Left lung (tissue), 10 donors: Measurements from ENCODE around the gene PABPN1L. TPM values are rescaled to one million over a fixed set of nuclear protein-coding genes. Genes with fewer than 3 reads are reported as not detected.

Source experiments
- ATAC-seq: fragments of 200-7000 bp; cut with Tn5 transposase; one replicate; pipeline ENCODE4 v1.9.1; 2020; ENCODE audit warnings: moderate library complexity
- DNase-seq, 4 donors: peaks; one replicate each; pipeline ENCODE4 v3.0.0-alpha.2; 2013 to 2020
- H3K27ac ChIP-seq, 2 donors: fragments of 200-600 bp; sonication (generic) in 1 of 2; one replicate each; pipeline versions ENCODE4 v1.5.0 to v1.8.0; 2020 to 2021
- H3K27me3 ChIP-seq, 2 donors: fragments of 200-600 bp; sonication (generic) in 1 of 2; one replicate each; pipeline versions ENCODE4 v1.5.0 to v1.8.0; 2020 to 2021
- H3K36me3 ChIP-seq, 2 donors: fragments of 200-600 bp; sonication (generic) in 1 of 2; one replicate each; pipeline versions ENCODE4 v1.5.0 to v1.8.0; 2020 to 2021
- H3K4me1 ChIP-seq, 2 donors: fragments of 200-600 bp; one replicate each; pipeline ENCODE4 v1.8.0; 2021
- H3K4me3 ChIP-seq, 2 donors: fragments of 200-600 bp; sonication (generic) in 1 of 2; one replicate each; pipeline versions ENCODE4 v1.5.0 to v1.8.0; 2020 to 2021; ENCODE audit warnings: mild to moderate bottlenecking in 1 of 2
- H3K9me3 ChIP-seq, 2 donors: fragments of 200-600 bp; sonication (generic) in 1 of 2; one replicate each; pipeline versions ENCODE4 v1.5.0 to v1.8.0; 2020 to 2021
- CTCF ChIP-seq, 2 donors: fragments of 200-600 bp; sonication (generic) in 1 of 2; IDR thresholded peaks; one replicate each; pipeline versions ENCODE4 v1.5.0 to v1.8.0; 2021; ENCODE audit warnings: antibody characterized with exemption in 2 of 2
- intact Hi-C, 2 donors: fragments of 100-400 bp; cut with DNase I; formaldehyde crosslinking; loops; one replicate each; pipeline versions ENCODE4 v1.11.2 to v1.14.2; 2022
- polyA plus RNA-seq, 6 donors: library from polyadenylated mRNA; unstranded; fragments of 120-200 nt; gene quantifications; one replicate each; pipeline ENCODE4 v1.2.1, GENCODE V29; 2013; ENCODE audit not compliant: insufficient read length in 6 of 6
- total RNA-seq, 2 donors: library from RNA; stranded (reverse); fragmentation: NEBNext Ultra II Directional; extraction: Animal tissue kit (Norgen Biotek cat#: 25700); gene quantifications; one replicate each; pipeline ENCODE4 v1.2.1, GENCODE V29; 2021
- donor health status: DM: no; HTN: yes; CAD: no.
- donor health status: DM: no; HTN: no; CAD: no.

PABPN1L gene
- total and polyA plus RNA-seq, 8 donors, result 0.12 TPM; not detected in 7

- ATAC-seq (no peak), DNase-seq (no peak)
- Histone ChIP-seq H3K27me3 (peaks cover 0 to 24% of the 10 kb centered on the region in 2 donors), H3K36me3 (peaks cover 0 to 46% of the 10 kb centered on the region in 2 donors), H3K4me1 (no peaks in the 10 kb centered on the region), H3K4me3 (no peak overlapping the region), H3K27ac (no peak overlapping the region), H3K9me3 (no peaks in the 10 kb centered on the region)
- intact Hi-C loops, result no loop called here
- no peak for TF ChIP-seq CTCF (IDR thresholded peaks at IDR 0.05)
These were observed 10.6 kb upstream of the PABPN1L start for GRCh38 chr16:88876942-88877526.

- TF ChIP-seq CTCF (IDR thresholded peaks at IDR 0.05), result no peak
- intact Hi-C loops, result no loop called here
- H3K4me1 ChIP-seq, result peaks cover 0 to 7% of the 10 kb centered on the region in 2 donors
- DNase-seq (no peak), ATAC-seq (no peak)
- H3K27ac ChIP-seq, result no peak overlapping the region
- no peaks in the 10 kb centered on the region for H3K9me3 ChIP-seq
- peaks cover 0 to 45% of the 10 kb centered on the region in 2 donors for H3K36me3 ChIP-seq
- no peak overlapping the region for H3K4me3 ChIP-seq
- H3K27me3 ChIP-seq, result peaks cover 0 to 31% of the 10 kb centered on the region in 2 donors
These were observed 9.3 kb upstream of the PABPN1L start for GRCh38 chr16:88875703-88876234.

GRCh38 chr16:88874938-88875599 lies 8.6 kb upstream of the PABPN1L start:
- H3K4me3 ChIP-seq, result no peak overlapping the region
- no peaks in the 10 kb centered on the region for H3K9me3 ChIP-seq
- TF ChIP-seq CTCF (IDR thresholded peaks at IDR 0.05), result no peak
- intact Hi-C loops, result no loop called here
- no peak for DNase-seq
- ATAC-seq, result no peak
- H3K4me1 ChIP-seq, result peaks cover 0 to 12% of the 10 kb centered on the region in 2 donors
- H3K27me3 ChIP-seq, result peaks cover 0 to 32% of the 10 kb centered on the region in 2 donors
- H3K27ac ChIP-seq, result no peak overlapping the region
- H3K36me3 ChIP-seq, result peaks cover 0 to 38% of the 10 kb centered on the region in 2 donors

- no peak for ATAC-seq
- peaks cover 0 to 15% of the 10 kb centered on the region in 2 donors for H3K36me3 ChIP-seq
- peaks cover 0 to 12% of the 10 kb centered on the region in 2 donors for H3K4me1 ChIP-seq
- TF ChIP-seq CTCF (IDR thresholded peaks at IDR 0.05), result no peak
- no peak overlapping the region for H3K27ac ChIP-seq
- intact Hi-C loops, result no loop called here
- DNase-seq, result no peak
- H3K27me3 ChIP-seq, result peaks cover 0 to 54% of the 10 kb centered on the region in 2 donors
- no peak overlapping the region for H3K4me3 ChIP-seq
- no peaks in the 10 kb centered on the region for H3K9me3 ChIP-seq
These were observed 6.3 kb upstream of the PABPN1L start for GRCh38 chr16:88872650-88873331.
